ENCODE results near the gene HORMAD2.

HORMAD2 gene, protein sequence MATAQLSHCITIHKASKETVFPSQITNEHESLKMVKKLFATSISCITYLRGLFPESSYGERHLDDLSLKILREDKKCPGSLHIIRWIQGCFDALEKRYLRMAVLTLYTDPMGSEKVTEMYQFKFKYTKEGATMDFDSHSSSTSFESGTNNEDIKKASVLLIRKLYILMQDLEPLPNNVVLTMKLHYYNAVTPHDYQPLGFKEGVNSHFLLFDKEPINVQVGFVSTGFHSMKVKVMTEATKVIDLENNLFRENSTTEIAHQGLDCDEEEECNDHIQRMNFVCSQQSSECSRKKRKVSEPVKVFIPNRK

DNA sequence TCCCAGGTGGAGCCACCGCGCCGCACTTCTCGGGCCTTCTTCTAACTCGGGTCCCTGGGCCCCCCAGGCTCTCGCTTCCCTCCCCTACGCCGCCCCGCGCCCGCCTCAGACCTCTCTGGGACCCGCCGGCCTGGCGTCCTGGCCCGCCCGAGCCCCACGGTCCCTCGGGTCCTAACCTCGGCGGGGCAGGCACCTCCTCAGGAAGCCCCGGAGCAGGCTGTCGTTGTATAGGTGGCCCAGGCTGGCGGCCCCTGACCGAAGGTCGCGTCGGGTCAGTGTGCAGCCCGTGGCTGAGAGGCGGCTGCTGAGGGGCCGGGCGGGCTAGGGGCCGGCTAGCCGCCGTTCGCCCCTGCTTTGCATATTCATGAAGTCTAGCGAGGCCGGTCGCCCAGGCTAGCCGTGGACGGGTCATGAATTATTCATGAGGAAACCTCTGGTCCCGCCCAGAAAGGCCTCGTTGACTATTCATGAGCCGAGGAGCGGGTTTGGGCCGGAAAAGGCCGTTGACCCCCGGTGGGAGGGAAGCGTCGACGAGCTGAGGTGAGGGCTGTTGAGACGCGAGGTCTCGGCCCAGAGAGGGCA, at the start of gene HORMAD2:
HORMAD2 (plus strand) TSS at position 513 of the 582 bp plus-strand sequence. CDS start 13,489 bp downstream, outside the sequence.
- DNase-seq: no peak

DNA sequence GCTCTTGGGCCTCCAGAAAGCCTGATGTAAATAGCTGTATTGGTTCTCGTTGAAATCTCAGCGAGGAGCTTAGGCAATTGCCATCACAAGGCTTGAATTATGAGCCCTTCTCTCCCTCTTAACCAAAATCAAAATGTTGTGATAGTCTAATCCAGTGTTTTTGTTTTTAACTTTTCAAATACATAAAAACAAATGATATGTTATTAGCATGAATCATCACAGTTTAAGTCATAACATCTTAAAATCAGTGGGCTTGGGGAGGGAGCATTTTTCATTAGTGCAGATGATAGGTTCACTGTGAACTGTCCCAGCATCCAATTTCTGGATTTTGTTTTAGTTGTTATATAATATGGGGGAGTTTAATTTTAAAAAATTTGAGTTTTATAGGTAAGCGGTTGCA, 48.9 kb upstream of the HORMAD2 start:
- no peak for DNase-seq

DNA sequence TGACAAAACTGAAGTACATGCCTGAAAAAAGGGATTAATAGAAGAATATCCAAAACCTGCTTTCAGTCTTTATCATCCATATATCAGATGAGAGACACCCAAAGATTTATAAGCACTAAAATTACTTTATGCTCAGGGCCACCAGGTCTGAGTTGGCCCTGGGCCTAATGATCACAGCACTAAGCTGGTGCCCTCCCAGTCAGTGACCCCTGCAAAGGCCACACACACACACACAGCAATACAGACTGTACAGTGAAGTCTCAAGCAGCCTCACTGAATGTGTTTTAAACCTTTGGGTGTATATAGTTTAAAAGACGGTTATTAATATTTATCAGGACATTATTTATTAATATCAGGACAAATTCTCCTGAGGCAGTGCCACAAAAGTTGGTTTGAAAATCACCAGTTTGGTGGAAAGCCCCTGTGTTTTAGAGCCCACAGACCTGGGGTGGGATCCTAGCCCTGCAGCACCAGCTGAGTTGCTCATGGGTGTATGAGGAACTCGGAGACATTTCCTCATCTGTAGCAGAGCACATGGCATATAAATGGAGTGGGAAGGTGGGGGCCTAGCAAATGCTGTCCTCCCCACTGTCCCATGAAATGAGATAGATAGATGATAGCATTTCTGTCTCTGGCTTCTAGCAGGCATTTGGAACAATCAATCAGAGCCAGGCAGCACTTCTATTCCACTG, 48.4 kb upstream of the HORMAD2 start:
- no peak for DNase-seq

DNA sequence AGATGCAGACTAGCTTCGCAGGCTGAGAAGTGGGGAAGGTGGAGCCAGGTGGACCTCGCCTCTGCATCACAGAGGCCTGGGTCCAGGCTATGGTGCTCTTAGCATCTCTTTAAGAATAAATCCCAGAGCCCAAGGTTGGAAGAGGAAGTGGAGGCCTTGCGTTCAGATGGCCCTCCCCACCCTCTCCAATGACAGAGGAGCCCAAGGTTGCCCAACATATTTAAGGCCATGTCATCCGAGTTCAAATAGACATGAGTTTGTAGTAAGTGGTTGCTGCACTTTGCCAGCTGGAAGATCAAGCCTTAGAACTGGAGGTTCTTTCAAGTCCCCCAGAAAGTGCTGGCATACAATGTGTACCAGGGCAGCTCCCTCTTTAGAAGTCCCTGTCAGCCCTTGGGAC, 47.1 kb upstream of the HORMAD2 start:
- no peak for DNase-seq

DNA sequence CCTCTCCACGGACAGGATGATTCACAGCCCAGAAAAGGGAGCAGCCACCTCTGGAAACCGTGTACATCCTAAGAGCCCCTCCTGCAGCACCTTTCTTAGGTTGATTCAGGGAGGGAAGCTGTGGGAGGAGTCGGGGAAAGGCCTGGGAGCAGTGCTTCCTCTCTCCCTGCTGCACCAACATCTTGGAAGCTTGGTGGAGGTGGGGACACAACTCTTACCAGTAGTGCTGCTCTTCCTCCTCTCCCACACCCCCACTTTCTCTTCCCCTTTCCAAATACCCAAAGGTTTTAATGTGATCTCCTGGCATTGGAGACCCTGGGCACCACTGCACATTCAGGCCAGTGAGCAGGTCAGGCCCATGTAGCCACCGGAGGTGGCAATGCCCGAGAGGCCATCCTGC, 46.4 kb upstream of the HORMAD2 start:
- no peak for DNase-seq

DNA sequence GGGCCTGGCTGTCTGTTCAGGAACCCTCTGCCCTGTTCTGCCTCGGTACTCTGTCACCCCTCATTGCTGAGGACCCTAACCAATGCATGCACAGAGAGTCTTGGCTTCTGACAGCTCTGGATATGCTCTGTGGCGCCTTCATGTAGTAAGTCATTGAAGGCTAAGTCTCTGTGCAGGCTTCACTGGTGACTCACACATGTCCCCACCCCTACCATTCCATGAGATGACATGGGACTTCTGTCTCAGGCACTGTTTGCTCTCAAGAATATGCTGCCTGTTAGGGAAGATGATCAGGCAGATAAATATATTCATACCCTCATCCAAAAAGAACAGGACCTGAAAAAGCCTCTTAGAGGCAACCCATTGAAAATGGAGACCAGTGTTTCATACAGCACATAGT, 43.6 kb upstream of the HORMAD2 start:
- no peak for DNase-seq

DNA sequence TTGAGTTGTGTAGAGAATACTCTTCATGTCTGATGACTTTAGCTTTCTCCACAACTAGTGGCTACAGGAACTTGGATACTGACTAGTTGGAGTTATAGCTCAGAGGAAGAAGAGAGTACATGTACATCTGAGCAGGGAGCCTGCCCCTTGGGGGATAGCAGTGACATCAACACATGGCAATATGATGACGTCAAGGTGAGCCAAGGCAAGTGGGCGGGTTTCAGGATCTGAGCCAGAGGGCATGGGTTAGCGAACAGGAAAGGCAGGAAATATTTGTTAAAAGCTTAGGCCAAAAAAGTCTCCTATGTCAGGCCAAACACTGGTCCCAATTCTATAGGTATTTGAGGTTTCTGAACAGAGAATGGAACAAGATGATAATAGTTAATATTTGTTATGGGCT, 42.0 kb upstream of the HORMAD2 start:
- no peak for DNase-seq

DNA sequence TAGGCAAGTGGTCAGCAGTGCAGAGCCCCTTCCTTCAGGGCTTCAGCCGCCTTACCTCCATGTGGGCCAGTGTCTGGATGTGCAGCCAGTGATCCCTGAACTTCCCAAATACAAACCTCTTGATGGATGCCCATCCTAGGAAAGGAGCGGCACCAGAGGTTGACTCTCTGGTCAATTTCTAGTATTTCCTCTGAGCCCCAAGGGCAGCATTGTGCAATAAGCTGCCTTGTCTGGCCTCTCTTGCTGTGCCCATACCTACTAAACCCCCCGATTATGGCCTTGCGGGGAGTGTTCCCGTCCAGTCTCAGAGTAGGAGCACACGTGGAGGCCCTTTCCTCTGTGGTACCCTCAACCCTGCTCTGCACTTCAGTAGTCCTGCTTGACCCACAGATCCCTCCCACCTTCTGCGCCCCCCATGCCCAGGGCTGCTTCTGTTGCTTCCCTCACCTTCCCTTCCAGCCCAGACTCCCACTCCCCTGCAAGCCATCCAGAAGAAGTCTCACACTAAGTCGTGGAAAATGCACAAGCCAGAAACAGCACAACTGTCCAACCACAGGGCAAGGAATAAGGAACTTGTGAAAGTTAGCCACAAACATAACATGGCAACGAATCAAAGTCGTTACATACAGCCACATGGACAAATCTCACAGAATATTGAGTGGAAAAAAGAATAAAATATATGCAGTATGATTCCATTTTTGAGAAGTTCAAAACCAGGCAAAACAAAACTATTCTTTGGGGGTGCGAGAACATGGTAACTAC, 39.6 kb upstream of the HORMAD2 start:
- DNase-seq: no peak

DNA sequence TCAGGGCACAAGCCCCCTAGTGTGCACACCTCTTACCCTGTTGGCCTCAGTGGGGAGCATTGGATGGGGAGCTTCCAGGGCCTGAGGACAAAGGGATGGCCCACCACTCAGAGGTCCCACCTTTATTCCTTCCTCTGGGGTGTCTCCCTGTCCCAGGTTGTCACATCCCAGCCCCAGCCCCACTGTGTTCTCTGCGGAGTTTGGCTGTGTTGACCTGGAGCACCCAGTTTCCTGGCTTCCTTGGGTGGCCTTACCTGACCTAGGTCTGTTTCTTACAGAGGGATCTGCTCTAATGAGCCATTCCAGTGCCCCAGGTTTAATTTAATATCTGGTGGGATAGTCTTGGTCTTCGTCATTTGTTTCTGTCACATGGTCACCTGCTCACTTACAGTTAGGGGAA, 38.8 kb upstream of the HORMAD2 start:
- no peak for DNase-seq

DNA sequence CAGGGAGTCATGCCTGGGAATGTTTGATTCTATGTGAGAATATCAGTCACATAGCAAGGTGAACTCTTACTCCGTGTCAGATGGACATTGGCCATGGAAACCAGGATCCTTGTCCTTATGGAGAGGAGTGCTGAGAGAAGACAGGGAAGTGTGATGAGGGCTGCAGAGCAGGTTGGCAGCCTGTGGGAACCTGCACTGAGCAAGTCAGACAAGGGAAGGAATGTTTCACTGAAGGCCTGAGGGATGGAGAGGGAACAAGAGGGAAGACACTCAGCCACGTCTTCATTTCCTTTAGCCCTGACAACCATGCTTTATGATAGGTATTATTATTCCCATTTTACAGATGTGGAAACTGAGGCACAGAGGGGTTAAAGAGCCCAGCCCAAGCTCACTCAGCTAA, 38.4 kb upstream of the HORMAD2 start:
- DNase-seq: no peak

DNA sequence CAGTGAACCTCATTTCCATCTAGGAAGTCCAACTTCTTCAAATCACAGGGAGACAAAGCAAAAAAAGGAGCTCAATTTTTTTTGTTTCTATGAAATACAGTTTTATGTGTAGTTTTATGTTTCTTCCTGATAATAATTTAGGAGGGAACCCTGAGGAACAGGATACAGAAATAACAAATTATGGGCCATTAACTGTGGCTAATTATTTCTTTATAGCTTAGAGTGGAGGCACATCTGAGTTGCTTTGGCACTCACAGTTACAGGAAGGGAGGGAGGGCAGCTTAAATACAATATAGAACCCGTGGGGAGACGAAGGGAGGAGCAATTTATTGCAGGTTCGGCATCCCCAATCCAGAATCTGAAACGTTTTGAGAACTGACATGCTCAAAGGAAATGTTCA, 37.1 kb upstream of the HORMAD2 start:
- DNase-seq: no peak

DNA sequence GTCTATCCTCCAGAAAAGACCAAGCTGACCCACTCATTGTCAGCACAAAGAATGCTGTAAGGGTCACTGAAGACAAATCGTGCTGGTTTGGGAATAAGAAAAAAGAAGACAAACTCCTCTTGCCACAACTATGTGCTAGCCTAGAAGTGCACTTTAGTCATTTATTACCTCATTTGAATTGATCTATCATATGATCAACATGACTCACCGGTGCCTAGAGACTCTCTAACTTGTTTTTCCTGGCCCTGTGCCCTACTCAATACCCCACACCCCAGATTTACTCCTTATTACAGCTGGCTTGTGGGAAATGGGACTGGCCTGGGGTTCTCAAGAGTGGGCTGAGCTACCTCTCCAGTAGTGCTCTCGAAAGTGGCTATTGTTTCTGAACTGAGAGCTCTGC, 35.9 kb upstream of the HORMAD2 start:
- no peak for DNase-seq

DNA sequence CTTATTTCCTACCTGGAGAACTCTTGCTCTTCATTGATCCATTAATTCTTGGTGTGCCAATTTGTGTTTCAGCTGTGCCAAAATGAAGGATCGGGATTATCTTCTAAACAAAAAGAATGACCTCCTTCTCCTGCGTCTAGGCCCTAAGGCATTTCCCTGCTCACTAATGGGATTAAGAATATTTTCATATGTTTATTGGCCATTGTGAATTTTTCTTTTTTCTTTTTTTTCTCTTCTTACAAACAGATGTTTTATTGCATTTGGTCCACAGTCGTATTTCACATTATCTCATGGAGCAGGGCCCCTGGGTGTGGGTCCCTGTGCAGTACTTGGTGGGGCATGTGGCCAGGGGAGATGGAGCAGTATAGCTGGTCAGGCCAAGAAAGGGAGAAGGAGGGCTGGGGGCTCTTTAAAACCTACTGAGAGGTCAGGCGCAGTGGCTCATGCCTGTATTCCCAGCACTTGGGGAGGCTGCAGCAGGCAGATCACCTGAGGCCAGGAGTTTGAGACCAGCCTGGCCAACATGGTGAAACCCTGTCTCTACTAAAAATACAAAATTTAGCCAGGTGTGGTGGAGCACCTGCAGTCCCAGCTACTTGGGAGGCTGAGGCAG, 35.3 kb upstream of the HORMAD2 start:
- no peak for DNase-seq

DNA sequence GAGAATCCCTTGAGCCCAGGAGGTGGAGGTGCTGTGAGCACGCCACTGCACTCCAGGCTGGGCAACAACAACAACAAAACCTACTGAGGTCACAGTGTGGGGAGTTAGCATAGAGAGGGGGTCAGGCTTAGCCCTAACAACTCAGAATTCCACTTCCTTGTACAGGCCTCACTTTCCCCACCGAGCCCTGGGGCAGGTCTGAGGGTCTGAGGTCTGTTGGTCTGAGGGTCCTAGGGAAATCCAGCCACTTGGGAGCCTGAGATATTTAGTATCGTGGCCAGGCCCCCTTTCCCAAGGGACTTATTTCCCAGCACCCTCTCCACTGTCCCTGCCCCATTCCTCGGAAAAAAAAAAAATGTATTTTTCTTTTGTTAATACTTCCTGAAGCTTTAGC, 34.8 kb upstream of the HORMAD2 start:
- no peak for DNase-seq

DNA sequence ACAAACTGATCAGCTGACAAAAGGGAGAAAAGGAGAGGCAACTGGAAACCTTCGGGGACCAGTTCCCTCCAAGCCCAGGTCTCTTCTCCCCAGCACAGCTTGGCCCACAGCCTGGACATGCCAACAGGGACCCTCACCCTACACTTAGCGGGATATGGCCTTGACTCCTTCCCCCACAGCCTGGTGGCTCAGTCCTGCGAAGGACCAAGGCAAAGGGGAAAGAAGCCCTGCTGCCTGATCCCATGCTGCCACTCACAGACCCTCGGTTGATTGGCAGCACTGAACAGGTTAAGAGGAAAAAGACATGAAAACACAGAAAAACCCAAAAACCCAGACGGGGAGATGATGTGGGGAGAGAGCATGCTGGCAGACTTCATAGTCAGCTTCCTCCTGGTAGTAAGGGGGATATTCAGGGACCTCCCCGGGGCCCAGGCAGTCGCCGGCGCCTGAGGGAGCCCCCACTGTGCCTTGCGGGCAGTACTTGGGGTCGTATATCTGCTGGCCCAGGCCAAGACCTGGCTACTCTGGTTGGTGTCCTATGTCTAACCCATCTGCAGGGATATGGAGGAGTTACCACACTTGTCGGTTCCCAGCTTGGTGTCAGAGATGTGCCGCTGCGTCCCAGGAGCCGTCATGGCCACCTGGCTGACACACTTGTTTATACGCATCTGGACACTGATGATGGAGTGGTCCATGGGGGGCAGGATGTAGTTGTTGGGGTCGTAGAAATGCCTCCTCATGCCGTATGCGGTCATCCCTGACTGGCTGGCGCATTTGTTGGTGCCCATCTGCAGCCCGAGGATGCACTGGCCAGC, 34.2 kb upstream of the HORMAD2 start:
- DNase-seq: no peak

DNA sequence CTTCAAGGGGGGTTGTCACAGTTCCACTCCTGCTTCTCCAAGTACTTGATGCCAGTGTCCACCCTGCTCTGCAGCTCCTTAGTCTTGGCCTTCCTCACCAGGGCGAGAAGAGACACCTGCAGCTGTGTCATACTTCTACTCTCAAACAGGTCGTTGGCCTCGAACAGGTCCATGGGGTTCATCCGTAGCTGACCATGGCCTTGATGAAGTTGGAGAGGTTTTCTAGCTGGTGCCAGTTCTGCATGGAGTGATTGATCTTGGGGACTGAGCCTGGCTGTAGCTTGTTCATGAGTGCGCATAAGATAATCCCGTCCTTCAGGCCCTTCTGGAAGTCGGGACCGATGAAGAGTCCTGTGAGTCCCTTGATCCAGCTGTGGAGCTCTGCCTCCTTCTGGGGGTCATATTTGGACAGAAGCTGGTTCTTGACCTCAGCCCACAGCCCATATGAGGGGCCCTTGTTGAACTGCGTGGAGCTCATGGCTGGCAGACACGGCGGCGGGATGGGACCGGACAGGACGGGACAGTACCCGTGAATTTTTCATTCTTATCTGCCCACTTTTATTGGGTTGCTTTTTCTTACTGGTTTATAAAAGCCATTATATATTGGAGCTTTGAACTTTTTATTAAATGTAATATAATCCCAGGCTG, 33.4 kb upstream of the HORMAD2 start:
- no peak for DNase-seq

DNA sequence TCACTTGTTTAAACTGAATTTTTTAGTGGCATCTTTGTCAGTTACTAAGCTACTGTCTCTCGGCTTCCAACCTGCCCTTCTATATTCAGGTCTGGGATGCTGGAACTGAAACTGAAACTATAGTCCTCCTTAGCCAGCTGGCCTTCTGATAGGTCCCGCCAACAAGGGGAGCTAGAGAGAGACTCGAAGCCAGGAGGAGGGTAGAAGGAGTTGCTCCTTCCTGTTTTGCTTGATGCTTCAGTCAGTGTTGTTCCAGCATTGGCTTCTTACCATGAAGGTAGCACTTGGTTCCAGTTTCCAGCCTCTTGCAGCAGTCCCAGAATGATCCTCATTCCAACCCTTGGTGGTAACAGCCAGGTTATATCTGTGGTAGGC, 32.9 kb upstream of the HORMAD2 start:
- no peak for DNase-seq

DNA sequence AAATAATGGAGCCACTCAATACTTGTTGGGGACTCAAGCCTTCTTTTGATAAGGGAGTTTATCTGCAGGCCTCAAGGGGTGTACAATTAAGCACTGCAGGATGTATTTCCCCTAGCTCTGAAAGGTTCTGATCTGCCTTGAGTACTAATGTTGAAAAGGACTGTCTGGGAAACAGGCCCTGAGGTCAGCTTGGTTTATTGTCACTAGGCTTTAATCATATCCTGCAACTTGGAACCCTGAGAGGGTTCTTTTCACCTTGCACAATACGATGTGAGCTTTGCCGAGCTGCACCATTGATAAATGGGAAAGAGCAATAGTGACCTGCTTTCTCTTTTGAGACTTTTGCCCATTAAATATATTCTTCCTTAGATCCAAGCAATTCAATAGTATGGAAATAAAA, 31.6 kb upstream of the HORMAD2 start:
- DNase-seq: no peak

DNA sequence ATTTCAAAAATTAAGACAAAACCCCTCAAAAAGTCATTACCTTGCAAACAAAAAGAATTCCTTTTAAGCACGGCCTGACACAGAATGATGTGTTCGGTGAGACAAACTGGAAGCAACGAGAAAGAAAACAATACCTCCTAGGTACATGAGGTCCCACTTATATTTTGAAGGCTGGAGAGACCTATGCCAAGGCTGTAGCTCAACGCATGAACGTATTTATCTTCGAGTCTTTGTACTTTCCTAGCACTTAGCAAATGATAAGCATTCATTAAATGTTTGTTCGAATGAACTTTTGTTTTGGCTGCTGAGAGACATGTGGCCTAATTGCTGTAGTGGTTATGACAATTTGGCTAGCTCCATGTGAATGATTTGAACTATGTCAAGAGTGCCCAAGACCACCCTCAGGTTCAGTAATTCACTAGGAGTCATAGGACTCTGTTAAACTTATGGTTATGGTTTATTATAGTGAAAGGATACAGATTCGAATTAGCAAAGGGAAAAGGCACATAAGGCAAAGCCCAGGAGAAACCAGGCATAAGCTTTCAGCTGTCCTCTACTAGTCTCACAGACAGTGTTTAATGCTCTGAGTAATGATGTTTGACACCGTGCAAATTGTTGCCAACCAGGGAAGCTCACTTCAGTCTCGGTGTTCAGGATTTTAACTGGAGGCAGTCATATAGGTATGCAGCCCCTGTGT, 26.0 kb upstream of the HORMAD2 start:
- no peak for DNase-seq

DNA sequence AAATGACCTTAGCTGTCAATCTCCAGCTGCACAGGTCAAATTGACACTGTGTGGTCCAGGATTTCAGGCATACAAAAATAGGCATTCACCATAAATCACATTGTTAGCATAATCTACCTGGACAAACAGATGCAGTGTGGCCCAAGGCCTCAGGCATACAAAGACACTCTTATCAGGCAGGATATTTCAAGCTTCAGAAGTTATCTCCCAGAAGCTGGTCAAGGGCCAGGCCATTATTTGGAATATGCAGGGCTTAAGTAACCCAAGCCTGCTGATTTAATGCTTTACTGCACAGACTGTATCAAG, 25.5 kb upstream of the HORMAD2 start:
- no peak for DNase-seq

DNA sequence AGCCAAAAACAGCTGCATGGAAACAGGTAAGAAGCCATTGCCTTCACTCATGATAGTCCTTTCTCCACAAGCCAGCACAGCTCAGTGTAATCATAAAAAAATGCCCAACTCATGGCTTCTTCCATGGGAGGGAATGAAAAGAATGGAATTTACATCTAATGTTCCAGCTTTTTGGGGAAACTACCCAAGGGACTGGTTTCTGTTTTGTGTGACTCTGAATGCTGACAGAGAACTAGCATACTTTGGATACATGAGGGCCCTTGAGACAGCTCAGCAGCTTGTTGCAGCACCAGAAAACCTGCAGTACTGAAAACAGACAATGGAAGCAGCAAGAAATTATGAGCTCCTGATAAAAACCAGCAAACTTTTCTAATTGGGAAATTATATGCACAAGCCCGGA, 24.2 kb upstream of the HORMAD2 start:
- DNase-seq: no peak

All from NCI-H1930 (cell line).